Breast epithelium (tissue), 3 donors: Measurements from ENCODE around the gene GUCD1.
"Not testable (repeated sequence)": the region's sequence is repeated elsewhere in the genome, so short reads cannot be mapped to it uniquely, and the experiment has no call there.

Experiments
- POLR2A ChIP-seq: fragments of 450-650 bp; IDR thresholded peaks from one replicate; pipeline ENCODE4 v1.6.1; 2016; ENCODE audit warnings: antibody characterized with exemption, mild to moderate bottlenecking, moderate library complexity
- TF ChIP-seq, protein P1 (sequence below), 3 donors: fragments of 450-650 bp; IDR thresholded peaks; one replicate each; pipeline ENCODE4 v1.5.1; 2016 to 2017; ENCODE audit warnings: antibody characterized with exemption in 3 of 3, mild to moderate bottlenecking in 3 of 3, moderate library complexity in 3 of 3

DNA sequence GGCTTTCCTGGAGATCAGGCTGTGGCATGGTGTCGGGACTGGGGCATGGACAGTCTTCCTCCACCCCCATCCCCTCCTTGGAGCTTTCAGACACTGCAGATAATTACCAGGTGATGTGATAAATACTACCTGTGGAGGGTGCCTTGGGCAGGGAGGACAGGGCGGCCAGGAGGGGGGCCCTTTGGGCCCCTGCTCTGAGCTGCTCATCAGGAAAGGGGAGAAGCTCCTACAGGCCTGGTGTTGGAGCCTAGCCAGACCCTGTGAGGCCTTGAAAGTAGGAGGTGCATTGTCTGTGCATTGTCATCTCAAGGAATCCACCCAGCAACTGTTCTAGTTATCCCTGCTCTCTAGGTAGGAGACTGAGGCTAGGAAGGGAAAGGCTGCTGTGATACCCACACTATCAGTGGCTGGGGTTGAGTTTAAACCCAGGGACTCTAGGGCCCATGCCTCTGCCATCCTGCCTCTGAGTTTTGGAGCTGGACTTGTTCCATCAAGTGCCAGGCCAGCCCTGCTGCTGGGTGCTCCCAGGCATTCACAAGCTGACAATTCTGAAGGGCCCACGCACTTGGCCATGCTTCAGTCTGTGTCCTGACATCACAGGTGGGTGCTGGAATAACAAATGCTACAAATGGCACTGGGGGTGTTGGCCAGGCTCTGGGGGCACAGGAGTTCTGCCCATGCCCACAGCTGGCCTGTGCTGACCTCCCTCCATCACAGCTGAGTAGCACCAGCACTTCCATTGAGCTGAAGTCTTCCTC, 45.2 kb upstream of the GUCD1 start:
- TF ChIP-seq, protein P1, sequence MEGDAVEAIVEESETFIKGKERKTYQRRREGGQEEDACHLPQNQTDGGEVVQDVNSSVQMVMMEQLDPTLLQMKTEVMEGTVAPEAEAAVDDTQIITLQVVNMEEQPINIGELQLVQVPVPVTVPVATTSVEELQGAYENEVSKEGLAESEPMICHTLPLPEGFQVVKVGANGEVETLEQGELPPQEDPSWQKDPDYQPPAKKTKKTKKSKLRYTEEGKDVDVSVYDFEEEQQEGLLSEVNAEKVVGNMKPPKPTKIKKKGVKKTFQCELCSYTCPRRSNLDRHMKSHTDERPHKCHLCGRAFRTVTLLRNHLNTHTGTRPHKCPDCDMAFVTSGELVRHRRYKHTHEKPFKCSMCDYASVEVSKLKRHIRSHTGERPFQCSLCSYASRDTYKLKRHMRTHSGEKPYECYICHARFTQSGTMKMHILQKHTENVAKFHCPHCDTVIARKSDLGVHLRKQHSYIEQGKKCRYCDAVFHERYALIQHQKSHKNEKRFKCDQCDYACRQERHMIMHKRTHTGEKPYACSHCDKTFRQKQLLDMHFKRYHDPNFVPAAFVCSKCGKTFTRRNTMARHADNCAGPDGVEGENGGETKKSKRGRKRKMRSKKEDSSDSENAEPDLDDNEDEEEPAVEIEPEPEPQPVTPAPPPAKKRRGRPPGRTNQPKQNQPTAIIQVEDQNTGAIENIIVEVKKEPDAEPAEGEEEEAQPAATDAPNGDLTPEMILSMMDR (IDR thresholded peaks at IDR 0.05) = not testable (repeated sequence)
- not testable (repeated sequence) for TF ChIP-seq POLR2A
